HG02981 (cell line): ENCODE measurements around the gene ZFHX2.
"Not testable (repeated sequence)": the region's sequence is repeated elsewhere in the genome, so short reads cannot be mapped to it uniquely, and the experiment has no call there.

Experiments used
- ATAC-seq: cut with Tn5 transposase; IDR thresholded peaks from one replicate; pipeline ENCODE4 v1.9.1; 2021; ENCODE audit warnings: mild to moderate bottlenecking, moderate library complexity; ENCODE audit not compliant: unreplicated experiment

ZFHX2 gene

GRCh38 chr14:23544511-23545447 lies 6.8 kb downstream of the ZFHX2 start:
- no peak for ATAC-seq

- ATAC-seq: no peak
Measured at GRCh38 chr14:23543403-23543802, 8.2 kb downstream of the ZFHX2 start.

GRCh38 chr14:23542261-23542660 lies 9.3 kb downstream of the ZFHX2 start:
- ATAC-seq: no peak

DNA sequence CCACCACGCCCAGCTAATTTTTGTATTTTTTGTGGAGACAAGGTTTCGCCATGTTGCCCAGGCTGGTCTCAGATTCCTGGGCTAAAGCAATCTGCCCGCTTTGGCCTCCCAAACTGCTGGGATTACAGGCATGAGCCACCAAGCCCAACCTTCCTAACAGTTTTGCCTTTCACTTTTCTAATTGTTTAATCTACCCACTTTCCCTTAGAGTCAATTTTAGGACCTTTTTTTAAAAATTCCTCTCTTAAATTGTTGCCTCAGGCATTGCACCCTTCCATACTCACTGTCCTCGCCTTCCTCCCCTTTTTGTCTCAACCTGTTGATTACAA lies 11.5 kb downstream of the ZFHX2 start:
- no peak for ATAC-seq

GRCh38 chr14:23539248-23540140 lies 12.1 kb downstream of the ZFHX2 start:
- no peak for ATAC-seq

DNA sequence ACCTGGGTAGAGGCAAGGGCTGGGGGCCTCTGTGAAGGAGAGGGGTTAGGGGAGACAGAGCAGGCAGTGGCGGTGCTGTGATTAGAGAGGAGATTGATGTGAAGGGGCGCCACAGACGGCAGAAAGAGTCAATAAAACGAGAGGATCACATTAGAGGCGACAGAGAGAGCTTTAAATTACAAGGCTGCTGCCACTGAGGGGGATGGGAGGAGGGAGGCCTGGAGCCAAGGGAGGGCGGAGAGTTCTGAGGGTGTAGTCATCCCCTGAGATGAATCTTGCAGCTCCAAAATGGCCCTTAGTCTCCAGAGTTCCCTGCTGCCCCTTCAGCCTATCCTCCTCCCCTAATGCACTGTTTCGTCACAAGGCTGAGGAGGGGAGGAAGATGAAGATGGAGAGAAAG lies 12.8 kb downstream of the ZFHX2 start:
- ATAC-seq: no peak

GRCh38 chr14:23538050-23538718 lies 13.4 kb downstream of the ZFHX2 start:
- ATAC-seq: no peak

DNA sequence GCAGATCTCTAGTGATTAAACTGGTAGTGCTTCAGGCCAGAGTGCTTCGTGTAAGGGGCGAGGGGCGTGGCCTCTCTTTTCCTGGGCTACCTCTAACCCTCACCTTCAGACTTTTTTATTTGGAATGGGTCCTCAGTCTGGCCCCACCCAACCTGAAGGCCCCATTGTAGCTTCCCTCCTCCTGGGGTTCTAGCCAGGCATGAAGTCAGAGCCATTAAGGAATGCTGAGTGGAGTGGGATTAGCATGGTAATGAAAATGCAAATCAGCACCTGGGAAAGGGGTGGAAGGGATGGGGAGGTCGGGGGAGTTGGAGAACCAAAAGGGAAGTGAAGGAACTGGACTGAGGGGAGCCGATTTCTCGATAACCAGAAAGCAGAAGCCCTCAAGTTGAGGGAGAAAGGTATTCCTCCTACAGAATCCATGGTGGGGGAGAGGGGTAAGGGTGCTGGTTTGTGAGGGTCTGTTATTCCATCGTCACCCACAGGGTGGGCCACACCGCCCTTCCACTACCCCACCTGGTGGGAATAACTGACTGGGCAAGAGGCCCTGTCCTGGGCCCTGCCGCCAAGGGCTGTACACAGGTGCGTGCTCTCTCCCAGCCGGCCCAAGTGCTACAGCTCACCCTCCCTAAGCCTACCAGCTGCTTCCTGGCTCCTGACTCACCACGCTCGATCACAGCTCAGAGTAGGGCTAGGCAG lies 14.1 kb downstream of the ZFHX2 start:
- ATAC-seq: no peak

DNA sequence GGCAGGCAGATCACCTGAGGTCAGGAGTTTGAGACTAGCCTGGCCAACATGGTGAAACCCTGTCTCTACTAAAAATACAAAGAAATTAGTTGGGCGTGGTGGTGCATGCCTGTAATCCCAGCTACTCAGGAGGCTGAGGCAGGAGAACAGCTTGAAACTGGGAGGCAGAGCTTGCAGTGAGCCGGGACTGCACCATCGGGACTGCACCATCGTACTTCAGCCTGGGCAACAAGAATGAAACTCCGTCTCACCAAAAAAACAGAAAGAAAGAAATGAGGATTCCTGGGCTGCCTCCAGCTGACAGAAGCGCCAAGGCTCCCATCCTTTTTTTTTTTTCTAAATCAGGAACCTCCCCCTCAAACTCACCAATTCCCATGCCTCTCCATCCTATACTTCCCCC lies 14.7 kb downstream of the ZFHX2 start:
- ATAC-seq: not testable (repeated sequence)

DNA sequence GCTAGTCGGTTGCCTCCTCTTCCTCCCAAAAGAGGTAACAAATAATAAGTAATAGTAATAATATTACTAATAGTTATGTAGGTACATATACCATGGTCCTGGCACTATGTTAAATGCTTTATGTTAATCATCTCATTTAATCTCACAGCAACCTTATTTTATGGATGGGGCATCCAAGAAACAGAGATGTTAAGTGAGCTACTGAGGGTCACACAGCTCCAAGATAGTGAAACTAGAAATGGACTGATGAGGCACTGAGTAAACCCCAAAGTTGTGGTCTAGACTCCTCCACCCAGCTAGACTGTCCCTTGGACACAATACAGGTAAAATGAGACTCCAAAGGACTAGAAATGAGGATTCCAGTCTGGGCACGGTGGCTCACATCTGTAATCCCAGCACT lies 15.1 kb downstream of the ZFHX2 start:
- ATAC-seq: no peak

GRCh38 chr14:23535943-23536342 lies 15.6 kb downstream of the ZFHX2 start:
- no peak for ATAC-seq

- ATAC-seq: no peak
Measured at GRCh38 chr14:23533652-23534435, 17.7 kb downstream of the ZFHX2 start.

DNA sequence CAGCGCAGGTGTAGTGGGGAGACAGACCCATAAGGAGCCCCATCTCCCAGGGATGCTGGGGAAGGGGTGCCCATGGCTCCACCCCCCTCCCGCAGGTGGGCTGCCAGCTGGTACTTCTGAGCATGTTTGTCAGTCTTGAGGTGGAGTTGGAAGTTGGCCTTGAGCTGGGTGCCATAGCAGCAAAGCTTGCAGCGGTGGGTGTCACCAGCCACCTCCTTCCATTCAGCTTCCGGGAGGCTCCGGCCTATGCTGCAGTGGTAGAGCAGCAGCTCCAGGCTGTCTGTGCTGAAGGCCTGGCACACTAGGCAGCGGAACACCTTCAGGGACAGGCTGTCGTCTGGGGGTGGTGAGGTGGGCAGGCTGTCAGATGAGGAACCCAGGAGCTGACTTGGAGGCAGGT lies 18.9 kb downstream of the ZFHX2 start:
- no peak for ATAC-seq

GRCh38 chr14:23531391-23531790 lies 20.2 kb downstream of the ZFHX2 start:
- no peak for ATAC-seq

GRCh38 chr14:23530375-23531055 lies 21.1 kb downstream of the ZFHX2 start:
- ATAC-seq: no peak

GRCh38 chr14:23529016-23529415 lies 22.5 kb downstream of the ZFHX2 start:
- no peak for ATAC-seq

- ATAC-seq: no peak
Measured at GRCh38 chr14:23528555-23528954, 23.0 kb downstream of the ZFHX2 start.

- no peak for ATAC-seq
Measured at GRCh38 chr14:23525611-23526010, 26.0 kb downstream of the ZFHX2 start.

DNA sequence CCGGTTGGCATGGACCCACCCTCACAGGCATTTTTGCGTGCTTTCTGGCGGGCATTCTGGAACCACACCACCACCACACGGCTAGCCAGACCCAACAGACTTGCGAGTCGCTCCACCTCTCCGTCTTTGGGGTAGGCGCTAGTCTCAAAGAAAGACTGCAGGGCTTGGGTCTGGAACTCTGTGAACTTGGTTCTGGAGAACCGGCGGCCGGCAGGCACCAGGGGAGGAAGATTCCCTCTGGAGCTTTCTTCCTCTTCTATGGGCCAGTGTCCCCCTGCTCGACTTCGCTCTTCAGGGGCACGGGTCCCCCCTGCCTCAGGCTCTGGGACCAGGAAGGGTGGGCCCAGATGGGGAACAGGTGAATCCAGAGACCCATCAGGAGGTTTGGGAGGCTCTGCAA lies 26.6 kb downstream of the ZFHX2 start:
- no peak for ATAC-seq
